HepG2 (cell line): Measurements from ENCODE around the gene TMUB1. TPM values are rescaled to one million over a fixed set of nuclear protein-coding genes. Genes with fewer than 3 reads are reported as not detected.

Experiments
- ATAC-seq: fragments of 200-7000 bp; cut with Tn5 transposase; 3 replicates; pipeline ENCODE4 v1.9.1; 2020; ENCODE audit warnings: mild to moderate bottlenecking, moderate library complexity
- BruUV-seq: library from RNA; stranded (reverse); fragments of 400-500 nt; replicated peaks from 2 replicates; lab custom pipeline; 2021; lab: Mats Ljungman, UMichigan
- CTCF ChIA-PET: fragments of 300-600 bp; formaldehyde crosslinking; extraction: SDS; loops from one replicate; lab custom pipeline; 2021; ENCODE audit warnings: low total read pairs, inconsistent platforms, low intra/inter-chr PET ratio; lab: Yijun Ruan, JAX
- POLR2A ChIA-PET: fragments of 350-600 bp; sonication (Branson Sonifier 250); formaldehyde crosslinking; loops from one replicate; lab custom pipeline; 2020; ENCODE audit warnings: antibody characterized with exemption, inconsistent platforms; lab: Yijun Ruan, JAX
- DNase-seq: peaks from one replicate; pipeline ENCODE4 v3.0.0-alpha.2; 2015; ENCODE audit warnings: low spot score
- FAIRE-seq: peaks from 3 replicates; lab custom pipeline; 2011; peaks lifted over from hg19 to GRCh38; lab: Jason Lieb, UNC
- H2AFZ ChIP-seq: one replicate; pipeline ENCODE4 v1.6.1; 2011; ENCODE audit warnings: low read length, inconsistent platforms
- H3K27ac ChIP-seq: fragments of 300-600 bp; 3 replicates; pipeline ENCODE4 v1.8.0; 2011; ENCODE audit warnings: mixed run types, mild to moderate bottlenecking, mixed read lengths, low read length, inconsistent platforms; ENCODE audit not compliant: insufficient read depth; ENCODE audit errors: extremely low read length
- H3K27me3 ChIP-seq, 2 experiments: fragments of 200-600 bp in 1 of 2; 2 replicates in 1 of 2; 3 replicates in 1 of 2; pipeline versions ENCODE4 v1.6.0 to v1.8.0; 2011; ENCODE audit warnings: low read length in 2 of 2, mild to moderate bottlenecking in 2 of 2, moderate library complexity in 2 of 2, inconsistent platforms in 1 of 2; ENCODE audit not compliant: insufficient read depth in 2 of 2, control insufficient read depth in 1 of 2
- H3K36me3 ChIP-seq, 2 experiments: fragments of 200-600 bp in 1 of 2; replicated peaks in 1 of 2; 2 replicates in 1 of 2; 3 replicates in 1 of 2; pipeline versions ENCODE4 v1.5.1 to v1.8.0; 2011; ENCODE audit warnings: low read length in 2 of 2, inconsistent platforms in 1 of 2; ENCODE audit not compliant: insufficient read depth in 2 of 2, control insufficient read depth in 1 of 2
- H3K4me1 ChIP-seq: 2 replicates; pipeline ENCODE4 v1.5.1; 2012; ENCODE audit warnings: low read length, inconsistent platforms; ENCODE audit not compliant: insufficient read depth
- H3K4me2 ChIP-seq: 2 replicates; pipeline ENCODE4 v1.6.0; 2011; ENCODE audit warnings: low read depth, low read length, inconsistent platforms
- H3K4me3 ChIP-seq, 3 experiments: fragments of 200-600 bp in 1 of 3; sonication (generic), shearing (Covaris generic) in 1 of 3; replicated peaks in 1 of 3; 2 replicates each; pipeline ENCODE4 v1.5.1; 2011 to 2016; ENCODE audit warnings: low read length in 3 of 3, inconsistent platforms in 2 of 3, low read depth in 2 of 3, mild to moderate bottlenecking in 2 of 3, control low read depth in 1 of 3, mixed read lengths in 1 of 3; ENCODE audit not compliant: insufficient read depth in 1 of 3
- H3K79me2 ChIP-seq: one replicate; pipeline ENCODE4 v1.6.1; 2011; ENCODE audit warnings: low read length, inconsistent platforms; ENCODE audit not compliant: insufficient read depth
- H3K9ac ChIP-seq: 2 replicates; pipeline ENCODE4 v1.6.0; 2011; ENCODE audit warnings: mild to moderate bottlenecking, low read depth, low read length, inconsistent platforms; ENCODE audit not compliant: insufficient read depth
- H3K9me3 ChIP-seq: 2 replicates; pipeline ENCODE4 v1.5.1; 2012; ENCODE audit warnings: mild to moderate bottlenecking, low read length
- H4K20me1 ChIP-seq: 2 replicates; pipeline ENCODE4 v1.6.0; 2011; ENCODE audit warnings: inconsistent platforms, mild to moderate bottlenecking, low read length, moderate library complexity; ENCODE audit not compliant: insufficient read depth
- GATAD1 ChIP-seq: IDR thresholded peaks from 2 replicates; pipeline ENCODE4 v1.6.1; 2016; ENCODE audit warnings: missing genetic modification reagents, missing compliant biosample characterization
- TBP ChIP-seq: sonication (generic); formaldehyde crosslinking; IDR thresholded peaks from 2 replicates; pipeline ENCODE4 v1.5.0; 2020; ENCODE audit warnings: missing genetic modification reagents
- ZFX ChIP-seq: sonication (generic); formaldehyde crosslinking; IDR thresholded peaks from 2 replicates; pipeline ENCODE4 v1.4.0; 2020; ENCODE audit warnings: mild to moderate bottlenecking, low read depth, missing genetic modification reagents, moderate library complexity
- ZNF225 ChIP-seq: sonication (generic); formaldehyde crosslinking; IDR thresholded peaks from 2 replicates; pipeline ENCODE4 v1.4.0; 2020; ENCODE audit warnings: mild to moderate bottlenecking, missing genetic modification reagents
- ZNF367 ChIP-seq: sonication (generic); formaldehyde crosslinking; IDR thresholded peaks from 2 replicates; pipeline ENCODE4 v1.4.0; 2020; ENCODE audit warnings: missing genetic modification reagents, borderline replicate concordance
- ZNF441 ChIP-seq: sonication (generic); formaldehyde crosslinking; IDR thresholded peaks from 2 replicates; pipeline ENCODE4 v1.7.0; 2021; ENCODE audit warnings: missing genetic modification reagents, borderline replicate concordance
- ZNF501 ChIP-seq: sonication (generic); formaldehyde crosslinking; IDR thresholded peaks from 2 replicates; pipeline ENCODE4 v1.5.1; 2020; ENCODE audit warnings: mild to moderate bottlenecking, moderate library complexity, missing genetic modification reagents
- ZNF777 ChIP-seq: sonication (generic); formaldehyde crosslinking; IDR thresholded peaks from 2 replicates; pipeline ENCODE4 v1.4.0; 2020; ENCODE audit warnings: missing genetic modification reagents
- WGBS: methylation state at CpG from one replicate; pipeline ENCODE4 v1.1.6; 2017; ENCODE audit warnings: low lambda C conversion rate; 5-methylcytosine and 5-hydroxymethylcytosine counted together
- in situ Hi-C: cut with HindIII; loops from 2 replicates; pipeline ENCODE4 v1.10.0; 2017; ENCODE audit warnings: low pct_unique_long_range_greater_than_20kb; ENCODE audit not compliant: extremely low pct_ligation_motif_present
- intact Hi-C: fragments of 100-400 bp; cut with micrococcal nuclease; formaldehyde crosslinking; loops from one replicate; pipeline ENCODE4 v1.10.0; 2022; ENCODE audit not compliant: unreplicated experiment
- polyA plus RNA-seq, 8 experiments: library from polyadenylated mRNA; depleted of rRNA in 3 of 8; stranded (reverse) in 7 of 8; unstranded in 1 of 8; fragments of >200 nt; fragmentation: Illumina TruSeq in 4 of 8; extraction: Trizol in 4 of 8; gene quantifications; 2 replicates each; pipeline versions ENCODE4 v1.2.1 to v1.2.3, GENCODE V29; 2011 to 2016; ENCODE audit warnings: low read depth in 4 of 8, missing spikeins in 1 of 8, mixed read lengths in 1 of 8; ENCODE audit not compliant: insufficient read depth in 1 of 8
- total RNA-seq, 5 experiments: library from RNA; depleted of rRNA; stranded (reverse); fragments of >200 nt; fragmentation: Illumina TruSeq; extraction: Trizol; gene quantifications; 2 replicates each; pipeline ENCODE4 v1.2.3, GENCODE V29; 2016; ENCODE audit warnings: low read depth in 1 of 5
- TF ChIP-seq, protein P1 (sequence below): sonication (generic); formaldehyde crosslinking; IDR thresholded peaks from 2 replicates; pipeline ENCODE4 v1.4.0; 2020; ENCODE audit warnings: missing genetic modification reagents
- TF ChIP-seq, protein P2 (sequence below): sonication (generic); formaldehyde crosslinking; IDR thresholded peaks from 2 replicates; pipeline ENCODE4 v1.8.0; 2022; ENCODE audit warnings: mild to moderate bottlenecking, missing genetic modification reagents, moderate library complexity
- TF ChIP-seq, protein P3 (sequence below): sonication (generic); formaldehyde crosslinking; IDR thresholded peaks from 2 replicates; pipeline ENCODE4 v1.4.0; 2020; ENCODE audit warnings: missing genetic modification reagents
- TF ChIP-seq, protein P4 (sequence below): sonication (generic); formaldehyde crosslinking; IDR thresholded peaks from 2 replicates; pipeline ENCODE4 v1.4.0; 2020; ENCODE audit warnings: mild to moderate bottlenecking, missing genetic modification reagents
- TF ChIP-seq, protein P5 (sequence below): sonication (generic); formaldehyde crosslinking; IDR thresholded peaks from 2 replicates; pipeline ENCODE4 v1.4.0; 2020; ENCODE audit warnings: mild to moderate bottlenecking, missing genetic modification reagents

The TMUB1 gene
- total and polyA plus RNA-seq, 2 of the 13 experiments (the other 11 are each of a cell fraction or from before 2014, with no cell fraction given) = 44.8 to 51.6 TPM

DNA sequence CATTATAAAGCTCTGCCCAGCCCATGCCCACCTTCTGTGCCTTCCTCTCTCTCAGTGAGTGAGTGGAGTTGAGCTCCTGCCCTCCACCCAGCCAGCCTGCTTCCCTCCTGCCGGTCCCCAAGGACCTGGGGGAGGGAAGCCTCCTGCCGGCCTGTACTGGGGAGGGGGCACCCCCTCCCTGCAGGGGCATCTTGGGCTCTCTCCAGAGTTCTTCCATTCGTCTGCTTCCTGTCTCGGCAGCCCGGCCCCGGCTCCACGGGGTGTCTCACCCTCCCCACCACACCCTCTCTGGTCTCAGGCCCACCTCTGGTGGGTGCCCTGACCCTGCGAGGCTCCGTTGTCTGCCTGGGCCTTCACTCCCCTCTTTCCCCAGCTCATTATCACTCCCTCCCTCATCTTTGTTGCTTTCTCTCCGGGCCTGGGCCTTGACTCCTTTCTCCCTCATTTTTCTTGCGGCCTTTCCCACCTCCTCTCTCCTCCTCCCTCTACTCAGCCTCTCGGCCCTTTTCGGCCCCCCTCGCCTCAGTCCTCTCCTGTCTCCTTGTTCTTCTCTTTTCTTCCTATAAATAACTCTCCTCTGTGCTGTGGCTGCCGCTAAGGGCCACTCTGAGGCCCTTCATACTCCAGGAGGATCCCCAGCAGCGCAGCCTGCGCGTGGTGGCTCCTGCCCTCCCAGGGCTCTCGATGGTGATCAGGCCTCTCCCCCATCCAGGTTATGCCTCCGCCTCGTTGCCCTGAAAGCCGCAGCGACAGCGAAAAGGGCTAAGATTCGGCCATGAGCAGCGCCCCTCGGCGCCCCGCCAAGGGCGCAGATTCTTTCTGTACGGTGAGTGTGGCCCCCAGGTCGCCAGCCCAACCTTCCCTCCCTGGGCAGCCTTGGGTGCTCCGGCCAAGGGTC is 21.8 kb downstream of the TMUB1 start (continued):
- TF ChIP-seq, protein P1, sequence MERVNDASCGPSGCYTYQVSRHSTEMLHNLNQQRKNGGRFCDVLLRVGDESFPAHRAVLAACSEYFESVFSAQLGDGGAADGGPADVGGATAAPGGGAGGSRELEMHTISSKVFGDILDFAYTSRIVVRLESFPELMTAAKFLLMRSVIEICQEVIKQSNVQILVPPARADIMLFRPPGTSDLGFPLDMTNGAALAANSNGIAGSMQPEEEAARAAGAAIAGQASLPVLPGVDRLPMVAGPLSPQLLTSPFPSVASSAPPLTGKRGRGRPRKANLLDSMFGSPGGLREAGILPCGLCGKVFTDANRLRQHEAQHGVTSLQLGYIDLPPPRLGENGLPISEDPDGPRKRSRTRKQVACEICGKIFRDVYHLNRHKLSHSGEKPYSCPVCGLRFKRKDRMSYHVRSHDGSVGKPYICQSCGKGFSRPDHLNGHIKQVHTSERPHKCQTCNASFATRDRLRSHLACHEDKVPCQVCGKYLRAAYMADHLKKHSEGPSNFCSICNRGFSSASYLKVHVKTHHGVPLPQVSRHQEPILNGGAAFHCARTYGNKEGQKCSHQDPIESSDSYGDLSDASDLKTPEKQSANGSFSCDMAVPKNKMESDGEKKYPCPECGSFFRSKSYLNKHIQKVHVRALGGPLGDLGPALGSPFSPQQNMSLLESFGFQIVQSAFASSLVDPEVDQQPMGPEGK (CRISPR knock-in tag) = no peak
- TF ChIP-seq ZNF225 (CRISPR knock-in tag) (0 out of 2 replicates have a peak, but pooled peaks have one; percentile 25), ZNF441 (no peak), TBP (CRISPR knock-in tag) (no peak)
- TF ChIP-seq, protein P2, sequence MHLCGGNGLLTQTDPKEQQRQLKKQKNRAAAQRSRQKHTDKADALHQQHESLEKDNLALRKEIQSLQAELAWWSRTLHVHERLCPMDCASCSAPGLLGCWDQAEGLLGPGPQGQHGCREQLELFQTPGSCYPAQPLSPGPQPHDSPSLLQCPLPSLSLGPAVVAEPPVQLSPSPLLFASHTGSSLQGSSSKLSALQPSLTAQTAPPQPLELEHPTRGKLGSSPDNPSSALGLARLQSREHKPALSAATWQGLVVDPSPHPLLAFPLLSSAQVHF = no peak
- TF ChIP-seq, all 625 proteins: peak for 8

DNA sequence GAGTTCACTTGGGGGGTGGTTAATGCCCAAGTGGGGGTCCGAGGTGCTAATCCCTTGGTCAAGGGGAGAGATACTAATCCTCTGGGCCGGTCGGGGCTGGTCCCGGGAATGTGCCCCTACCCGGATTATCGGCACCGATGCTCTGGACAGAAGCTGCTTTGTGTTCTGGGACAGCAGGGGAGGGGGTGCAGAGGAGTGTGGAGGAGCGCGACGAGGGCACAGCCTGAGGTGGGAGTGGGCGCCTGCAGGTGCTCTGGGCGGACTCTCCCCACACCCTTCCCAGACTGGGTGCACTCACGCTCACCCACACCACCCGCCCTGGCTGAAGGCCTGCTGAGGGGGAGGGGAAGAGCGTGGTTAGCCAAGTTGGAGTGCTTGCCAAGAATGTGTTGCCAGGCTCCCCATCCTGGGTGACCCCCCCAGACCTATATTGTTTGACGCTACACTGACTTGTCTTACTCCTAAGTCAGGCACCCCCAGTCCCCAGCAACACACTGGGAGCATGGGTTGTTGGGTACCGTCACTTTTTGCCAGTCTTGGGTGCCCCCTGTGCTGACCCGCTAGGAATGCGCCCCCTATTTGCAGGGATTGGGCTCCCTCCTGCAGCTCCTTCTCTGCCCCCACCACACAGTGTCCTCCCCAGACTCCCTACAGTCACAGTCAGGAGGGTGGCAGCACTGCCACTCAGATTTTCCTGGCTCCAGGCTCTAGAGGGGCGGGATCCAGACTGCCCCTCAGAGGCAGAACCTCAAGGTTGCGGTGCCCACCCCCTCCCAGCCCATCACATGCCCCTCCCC is 22.7 kb downstream of the TMUB1 start:
- H4K20me1 ChIP-seq = peaks cover 4% of the 10 kb centered on the region; the same call in 1 of the 2 replicates
- ChIA-PET CTCF (interaction anchor here (0.8 kb wide), 1 partner anchor 50 kb away, joined by 3 read pairs; no protein-coding TSS in a partner anchor), POLR2A (interaction anchor here (1.4 to 4.4 kb wide), 4 partner anchors 21 to 33 kb away, joined by 4 to 144 read pairs (median 7); partner anchors contain the start of genes ABCB8, AGAP3, FASTK and TMUB1)
- H3K27me3 ChIP-seq = no peaks in the 10 kb centered on the region; a peak in 1 of 5 replicates
- FAIRE-seq = no peak
- H3K9me3 ChIP-seq = no peaks in the 10 kb centered on the region
- H3K4me3 ChIP-seq = peak overlapping the region; percentile 69 to 92 (median 90)
- WGBS = 1% methylated on average over 7 of the region's 21 CpGs
- no TSS peak for BruUV-seq
- peaks cover 16% of the 10 kb centered on the region for H3K79me2 ChIP-seq
- intact Hi-C loops = no loop called here
- DNase-seq = peak; percentile 42
- ATAC-seq = no peak
- H3K36me3 ChIP-seq = peaks cover 3 to 14% of the 10 kb centered on the region in 2 experiments; a peak in 4 of 5 replicates
- peak overlapping the region; percentile 86 for H3K27ac ChIP-seq
- H2AFZ ChIP-seq = no peak overlapping the region
- peaks cover 61% of the 10 kb centered on the region for H3K4me1 ChIP-seq
- H3K4me2 ChIP-seq = peak overlapping the region; percentile 98
- H3K9ac ChIP-seq = peak overlapping the region; percentile 71
- in situ Hi-C loops = no loop called here
- TF ChIP-seq ZNF367 (CRISPR knock-in tag) (no peak), ZNF777 (CRISPR knock-in tag) (no peak), GATAD1 (CRISPR knock-in tag) (0 out of 2 replicates have a peak, but pooled peaks have one; percentile 12), ZNF501 (CRISPR knock-in tag) (0 out of 2 replicates have a peak, but pooled peaks have one; percentile 7), ZFX (0 out of 2 replicates have a peak, but pooled peaks have one; percentile 25)
- TF ChIP-seq, protein P3, sequence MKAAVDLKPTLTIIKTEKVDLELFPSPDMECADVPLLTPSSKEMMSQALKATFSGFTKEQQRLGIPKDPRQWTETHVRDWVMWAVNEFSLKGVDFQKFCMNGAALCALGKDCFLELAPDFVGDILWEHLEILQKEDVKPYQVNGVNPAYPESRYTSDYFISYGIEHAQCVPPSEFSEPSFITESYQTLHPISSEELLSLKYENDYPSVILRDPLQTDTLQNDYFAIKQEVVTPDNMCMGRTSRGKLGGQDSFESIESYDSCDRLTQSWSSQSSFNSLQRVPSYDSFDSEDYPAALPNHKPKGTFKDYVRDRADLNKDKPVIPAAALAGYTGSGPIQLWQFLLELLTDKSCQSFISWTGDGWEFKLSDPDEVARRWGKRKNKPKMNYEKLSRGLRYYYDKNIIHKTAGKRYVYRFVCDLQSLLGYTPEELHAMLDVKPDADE (CRISPR knock-in tag) = no peak
- TF ChIP-seq, protein P4, sequence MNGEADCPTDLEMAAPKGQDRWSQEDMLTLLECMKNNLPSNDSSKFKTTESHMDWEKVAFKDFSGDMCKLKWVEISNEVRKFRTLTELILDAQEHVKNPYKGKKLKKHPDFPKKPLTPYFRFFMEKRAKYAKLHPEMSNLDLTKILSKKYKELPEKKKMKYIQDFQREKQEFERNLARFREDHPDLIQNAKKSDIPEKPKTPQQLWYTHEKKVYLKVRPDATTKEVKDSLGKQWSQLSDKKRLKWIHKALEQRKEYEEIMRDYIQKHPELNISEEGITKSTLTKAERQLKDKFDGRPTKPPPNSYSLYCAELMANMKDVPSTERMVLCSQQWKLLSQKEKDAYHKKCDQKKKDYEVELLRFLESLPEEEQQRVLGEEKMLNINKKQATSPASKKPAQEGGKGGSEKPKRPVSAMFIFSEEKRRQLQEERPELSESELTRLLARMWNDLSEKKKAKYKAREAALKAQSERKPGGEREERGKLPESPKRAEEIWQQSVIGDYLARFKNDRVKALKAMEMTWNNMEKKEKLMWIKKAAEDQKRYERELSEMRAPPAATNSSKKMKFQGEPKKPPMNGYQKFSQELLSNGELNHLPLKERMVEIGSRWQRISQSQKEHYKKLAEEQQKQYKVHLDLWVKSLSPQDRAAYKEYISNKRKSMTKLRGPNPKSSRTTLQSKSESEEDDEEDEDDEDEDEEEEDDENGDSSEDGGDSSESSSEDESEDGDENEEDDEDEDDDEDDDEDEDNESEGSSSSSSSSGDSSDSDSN (CRISPR knock-in tag) = peak; percentile 33
- TF ChIP-seq, protein P5, sequence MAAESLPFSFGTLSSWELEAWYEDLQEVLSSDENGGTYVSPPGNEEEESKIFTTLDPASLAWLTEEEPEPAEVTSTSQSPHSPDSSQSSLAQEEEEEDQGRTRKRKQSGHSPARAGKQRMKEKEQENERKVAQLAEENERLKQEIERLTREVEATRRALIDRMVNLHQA (CRISPR knock-in tag) = no peak
